GM19238 (cell line): Measurements from ENCODE around the gene NFATC3.

Source experiments
- DNase-seq: peaks from one replicate; pipeline ENCODE4 v3.0.0; 2011; ENCODE audit warnings: low spot score; ENCODE audit not compliant: insufficient read length

The NFATC3 gene

GRCh38 chr16:68246666-68247065 is 161.5 kb downstream of the NFATC3 start:
- DNase-seq: no peak

GRCh38 chr16:68247400-68247799 is 162.2 kb downstream of the NFATC3 start:
- DNase-seq: no peak

DNA sequence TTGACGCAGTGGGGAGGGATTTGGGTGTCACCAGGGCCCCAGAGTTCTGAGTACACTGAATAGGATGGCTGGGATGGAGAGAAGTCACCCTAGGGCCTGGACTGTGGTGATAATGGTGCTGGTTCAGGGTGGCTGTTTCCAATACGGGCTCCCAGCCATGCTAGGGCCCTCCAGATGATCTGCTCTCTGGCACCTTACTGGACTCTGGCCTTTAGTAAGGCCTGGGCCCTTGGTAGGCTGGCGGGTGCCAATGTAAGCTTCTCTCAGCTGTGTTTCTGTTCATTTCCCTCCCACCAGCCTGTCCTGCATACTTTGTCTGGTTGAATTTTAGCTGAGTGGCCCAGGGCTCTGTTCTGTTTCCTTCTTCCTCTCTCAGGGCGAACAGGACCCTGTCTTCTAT is 162.8 kb downstream of the NFATC3 start:
- DNase-seq: no peak

- no peak for DNase-seq
Measured at GRCh38 chr16:68249371-68249770, 164.2 kb downstream of the NFATC3 start.

DNA sequence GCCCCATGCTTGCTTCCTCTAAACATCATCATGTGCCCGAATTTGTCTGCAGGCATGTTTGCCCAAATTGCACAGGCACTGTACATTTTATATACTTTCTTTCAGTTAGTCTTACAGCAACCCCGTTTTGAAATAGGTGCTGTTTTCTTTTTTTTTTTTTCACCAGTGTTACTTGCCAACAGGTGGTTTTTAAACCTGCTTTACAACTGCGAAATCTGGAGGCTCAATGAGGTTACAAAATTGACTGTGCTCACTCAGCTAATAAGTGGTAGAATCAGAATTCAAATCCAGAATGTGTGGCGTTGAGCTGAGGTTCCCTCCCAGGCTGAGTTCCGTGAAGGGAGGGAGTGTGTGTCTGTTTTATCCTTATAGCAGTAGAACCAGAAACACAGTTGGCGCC is 165.8 kb downstream of the NFATC3 start:
- DNase-seq: no peak

- no peak for DNase-seq
Measured at GRCh38 chr16:68251832-68252231, 166.7 kb downstream of the NFATC3 start.

DNA sequence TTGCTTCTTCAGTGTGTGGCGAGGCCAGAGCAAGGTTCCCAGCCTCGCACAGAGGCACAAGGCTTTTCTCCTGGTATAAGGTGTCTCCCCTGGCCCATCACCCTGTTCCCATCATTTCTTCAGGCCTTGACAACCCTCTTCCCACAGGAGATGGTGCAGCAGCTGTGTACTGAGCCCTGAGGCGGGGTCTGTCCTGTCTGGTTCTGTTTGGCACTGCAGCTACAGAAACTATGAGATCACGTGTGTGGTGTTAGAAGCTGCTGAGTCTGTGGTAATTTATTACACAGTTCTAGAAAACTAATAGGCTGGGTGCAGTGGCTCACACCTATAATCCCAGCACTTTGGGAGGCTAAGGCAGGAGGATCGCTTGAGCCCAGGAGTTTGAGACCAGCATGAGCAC is 167.2 kb downstream of the NFATC3 start:
- no peak for DNase-seq

DNA sequence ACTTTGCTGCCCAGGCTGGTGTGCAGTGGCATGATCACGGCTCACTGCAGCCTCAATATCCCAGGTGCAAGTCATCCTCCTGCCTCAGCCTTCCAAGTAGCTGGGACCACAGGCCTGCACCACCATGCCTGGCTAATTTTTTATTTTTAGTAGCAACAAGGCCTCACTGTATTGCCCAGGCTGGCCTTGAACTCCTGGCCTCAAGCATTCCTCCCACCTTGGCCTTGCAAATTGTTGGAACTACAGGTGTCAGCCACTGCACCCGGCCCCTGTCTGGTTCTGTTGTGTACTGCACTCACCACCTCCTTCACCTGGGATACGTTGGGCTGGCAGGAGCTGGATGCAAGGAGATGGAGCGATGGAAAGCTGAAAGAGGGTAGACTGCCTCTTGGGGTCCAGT is 168.6 kb downstream of the NFATC3 start:
- no peak for DNase-seq

DNA sequence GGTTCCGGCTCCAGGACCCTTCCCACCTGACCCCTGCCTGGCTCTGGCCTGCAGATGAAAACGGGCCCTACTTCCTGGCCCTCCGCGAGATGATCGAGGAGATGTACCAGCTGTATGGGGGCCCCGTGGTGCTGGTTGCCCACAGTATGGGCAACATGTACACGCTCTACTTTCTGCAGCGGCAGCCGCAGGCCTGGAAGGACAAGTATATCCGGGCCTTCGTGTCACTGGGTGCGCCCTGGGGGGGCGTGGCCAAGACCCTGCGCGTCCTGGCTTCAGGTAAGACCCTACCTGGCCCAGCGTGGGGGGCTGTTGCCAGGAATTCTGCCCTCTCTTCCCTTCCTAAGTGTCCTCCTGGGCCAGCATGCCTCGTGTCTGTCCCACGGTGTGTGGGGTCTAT is 170.5 kb downstream of the NFATC3 start:
- DNase-seq: no peak

DNA sequence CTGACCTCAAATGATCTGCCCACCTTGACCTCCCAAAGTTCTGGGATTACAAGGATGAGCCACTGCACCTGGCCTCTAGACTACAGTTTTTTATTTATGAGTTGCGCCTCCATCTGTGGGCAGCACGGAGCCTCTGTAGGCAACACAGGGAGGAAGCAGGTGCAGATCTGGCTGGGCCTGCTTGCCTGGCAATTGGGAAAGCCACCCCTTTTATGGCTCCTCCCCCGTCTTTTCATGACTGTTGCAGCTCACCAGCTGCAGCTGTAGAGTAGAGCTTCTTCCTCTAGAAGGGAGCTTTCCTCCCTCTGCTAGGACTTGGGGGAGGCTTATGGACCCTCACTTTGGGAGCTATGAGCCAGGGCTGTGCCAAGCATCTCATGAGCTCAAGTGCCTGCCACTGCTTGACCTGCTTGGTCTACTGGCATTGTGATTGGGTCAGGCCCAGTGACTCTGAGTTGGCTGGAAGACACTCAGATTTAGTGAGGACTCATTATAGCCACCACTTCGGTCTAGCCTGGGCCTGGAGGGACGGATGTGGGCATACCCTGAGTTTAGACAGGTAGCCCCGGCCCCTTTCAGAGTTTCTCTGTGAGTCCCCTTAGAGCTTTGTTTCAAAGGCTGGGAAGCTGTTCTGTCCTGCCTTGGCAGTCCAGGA is 172.2 kb downstream of the NFATC3 start:
- peak; percentile 75 for DNase-seq

GRCh38 chr16:68257906-68258800 is 173.0 kb downstream of the NFATC3 start:
- no peak for DNase-seq

DNA sequence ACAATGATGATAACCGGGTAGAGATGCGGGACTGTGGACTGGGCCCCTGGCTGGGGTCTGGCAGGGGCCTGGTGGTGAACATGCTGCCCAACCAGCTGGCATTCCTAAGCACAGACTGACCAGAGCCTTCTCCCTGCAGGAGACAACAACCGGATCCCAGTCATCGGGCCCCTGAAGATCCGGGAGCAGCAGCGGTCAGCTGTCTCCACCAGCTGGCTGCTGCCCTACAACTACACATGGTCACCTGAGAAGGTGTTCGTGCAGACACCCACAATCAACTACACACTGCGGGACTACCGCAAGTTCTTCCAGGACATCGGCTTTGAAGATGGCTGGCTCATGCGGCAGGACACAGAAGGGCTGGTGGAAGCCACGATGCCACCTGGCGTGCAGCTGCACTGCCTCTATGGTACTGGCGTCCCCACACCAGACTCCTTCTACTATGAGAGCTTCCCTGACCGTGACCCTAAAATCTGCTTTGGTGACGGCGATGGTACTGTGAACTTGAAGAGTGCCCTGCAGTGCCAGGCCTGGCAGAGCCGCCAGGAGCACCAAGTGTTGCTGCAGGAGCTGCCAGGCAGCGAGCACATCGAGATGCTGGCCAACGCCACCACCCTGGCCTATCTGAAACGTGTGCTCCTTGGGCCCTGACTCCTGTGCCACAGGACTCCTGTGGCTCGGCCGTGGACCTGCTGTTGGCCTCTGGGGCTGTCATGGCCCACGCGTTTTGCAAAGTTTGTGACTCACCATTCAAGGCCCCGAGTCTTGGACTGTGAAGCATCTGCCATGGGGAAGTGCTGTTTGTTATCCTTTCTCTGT is 174.0 kb downstream of the NFATC3 start:
- no peak for DNase-seq

- no peak for DNase-seq
Measured at GRCh38 chr16:68263559-68264127, 178.5 kb downstream of the NFATC3 start.

- peak; percentile 91 for DNase-seq
Measured at GRCh38 chr16:68264128-68265077, 179.2 kb downstream of the NFATC3 start, which contains the start of gene SLC7A6. Gene SLC7A6, plus strand, starts transcription at chr16:68264526. Its CDS starts 10,201 bp downstream, at chr16:68274727.

- DNase-seq: no peak
Measured at GRCh38 chr16:68265078-68265920, 180.1 kb downstream of the NFATC3 start.

GRCh38 chr16:68267612-68268405 is 182.6 kb downstream of the NFATC3 start:
- DNase-seq: no peak

GRCh38 chr16:68269793-68270192 is 184.6 kb downstream of the NFATC3 start:
- no peak for DNase-seq

DNA sequence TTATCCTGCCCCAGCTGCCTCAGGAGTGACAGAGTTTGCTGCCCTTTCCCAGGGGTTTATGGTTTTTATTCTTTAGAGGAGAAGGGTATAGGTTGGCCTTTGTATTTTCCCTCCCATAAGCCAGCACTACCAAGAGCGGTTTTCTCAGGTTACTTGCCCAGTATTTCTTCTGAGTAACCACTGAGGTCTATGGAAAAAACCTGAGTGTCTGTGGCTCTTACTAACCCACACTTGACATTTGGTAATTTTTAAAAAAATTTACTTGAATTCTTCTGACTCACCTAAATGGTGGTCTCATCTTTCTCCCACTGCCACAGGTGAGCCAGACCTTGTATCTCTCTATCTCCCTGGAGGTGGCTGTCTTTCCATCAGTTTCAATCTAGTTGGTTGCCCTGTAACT is 185.2 kb downstream of the NFATC3 start:
- DNase-seq: no peak
